HepG2 (cell line): ENCODE measurements around the gene SLC2A11. TPM values are rescaled to one million over a fixed set of nuclear protein-coding genes. Genes with fewer than 3 reads are reported as not detected.

ENCODE experiments used
- BHLHE40 ChIP-seq: IDR thresholded peaks from 2 replicates; pipeline ENCODE4 v1.6.1; 2011; ENCODE audit warnings: low read length, improper control_type of control experiment
- IRX3 ChIP-seq: sonication (generic); formaldehyde crosslinking; IDR thresholded peaks from 2 replicates; pipeline ENCODE4 v1.8.1; 2023; ENCODE audit warnings: mild to moderate bottlenecking, low read depth, missing genetic modification reagents, borderline replicate concordance
- KLF9 ChIP-seq: IDR thresholded peaks from 2 replicates; pipeline ENCODE4 v1.6.1; 2016; ENCODE audit warnings: low read depth
- NFE2L2 ChIP-seq: fragments of 150-350 bp; IDR thresholded peaks from 2 replicates; pipeline ENCODE4 v1.6.1; 2014; ENCODE audit warnings: low read length
- POLR2G ChIP-seq: fragments of 200-400 bp; formaldehyde crosslinking; IDR thresholded peaks from 2 replicates; pipeline ENCODE4 v1.6.1; 2018; ENCODE audit warnings: mild to moderate bottlenecking, low read depth, low read length, moderate library complexity
- RAD21 ChIP-seq: fragments of 450-650 bp; formaldehyde crosslinking; IDR thresholded peaks from 2 replicates; pipeline ENCODE4 v1.5.0; 2020; ENCODE audit warnings: mild to moderate bottlenecking
- SATB2 ChIP-seq: sonication (generic); formaldehyde crosslinking; IDR thresholded peaks from 2 replicates; pipeline ENCODE4 v1.5.0; 2020; ENCODE audit warnings: missing genetic modification reagents
- SMARCC2 ChIP-seq: fragments of 450-650 bp; IDR thresholded peaks from 2 replicates; pipeline ENCODE4 v1.6.1; 2017; ENCODE audit warnings: antibody characterized with exemption, mild to moderate bottlenecking
- ZFP90 ChIP-seq: sonication (generic); formaldehyde crosslinking; IDR thresholded peaks from 2 replicates; pipeline ENCODE4 v1.8.0; 2022; ENCODE audit warnings: missing genetic modification reagents, mild to moderate bottlenecking, inconsistent platforms, borderline replicate concordance
- ZNF10 ChIP-seq: sonication (generic); formaldehyde crosslinking; IDR thresholded peaks from 2 replicates; pipeline ENCODE4 v1.4.0; 2020; ENCODE audit warnings: mild to moderate bottlenecking, low read depth, missing genetic modification reagents, borderline replicate concordance
- ZNF501 ChIP-seq: sonication (generic); formaldehyde crosslinking; IDR thresholded peaks from 2 replicates; pipeline ENCODE4 v1.5.1; 2020; ENCODE audit warnings: mild to moderate bottlenecking, moderate library complexity, missing genetic modification reagents
- ZNF720 ChIP-seq: sonication (generic); formaldehyde crosslinking; IDR thresholded peaks from 2 replicates; pipeline ENCODE4 v1.4.0; 2020; ENCODE audit warnings: missing genetic modification reagents
- ZNF749 ChIP-seq: sonication (generic); formaldehyde crosslinking; IDR thresholded peaks from 2 replicates; pipeline ENCODE4 v1.8.0; 2022; ENCODE audit warnings: mild to moderate bottlenecking, missing genetic modification reagents, moderate library complexity, borderline replicate concordance
- polyA plus RNA-seq, 8 experiments: library from polyadenylated mRNA; depleted of rRNA in 3 of 8; stranded (reverse) in 7 of 8; unstranded in 1 of 8; fragments of >200 nt; fragmentation: Illumina TruSeq in 4 of 8; extraction: Trizol in 4 of 8; gene quantifications; 2 replicates each; pipeline versions ENCODE4 v1.2.1 to v1.2.3, GENCODE V29; 2011 to 2016; ENCODE audit warnings: low read depth in 4 of 8, missing spikeins in 1 of 8, mixed read lengths in 1 of 8; ENCODE audit not compliant: insufficient read depth in 1 of 8
- total RNA-seq, 5 experiments: library from RNA; depleted of rRNA; stranded (reverse); fragments of >200 nt; fragmentation: Illumina TruSeq; extraction: Trizol; gene quantifications; 2 replicates each; pipeline ENCODE4 v1.2.3, GENCODE V29; 2016; ENCODE audit warnings: low read depth in 1 of 5
- TF ChIP-seq, protein P1 (sequence below): sonication (generic); formaldehyde crosslinking; IDR thresholded peaks from 2 replicates; pipeline ENCODE4 v1.4.0; 2020; ENCODE audit warnings: missing genetic modification reagents
- TF ChIP-seq, protein P2 (sequence below): sonication (generic); formaldehyde crosslinking; IDR thresholded peaks from 2 replicates; pipeline ENCODE4 v1.5.0; 2020; ENCODE audit warnings: missing genetic modification reagents
- TF ChIP-seq, protein P3 (sequence below): sonication (generic); formaldehyde crosslinking; IDR thresholded peaks from 2 replicates; pipeline ENCODE4 v1.4.0; 2020; ENCODE audit warnings: mild to moderate bottlenecking, low read depth, missing genetic modification reagents
- TF ChIP-seq, protein P4 (sequence below): sonication (generic); formaldehyde crosslinking; IDR thresholded peaks from 2 replicates; pipeline ENCODE4 v1.5.1; 2020; ENCODE audit warnings: missing genetic modification reagents, mild to moderate bottlenecking, borderline replicate concordance

Gene SLC2A11
- total and polyA plus RNA-seq, 2 of the 13 experiments (the other 11 are each of a cell fraction or from before 2014, with no cell fraction given): 15.2 to 15.4 TPM

DNA sequence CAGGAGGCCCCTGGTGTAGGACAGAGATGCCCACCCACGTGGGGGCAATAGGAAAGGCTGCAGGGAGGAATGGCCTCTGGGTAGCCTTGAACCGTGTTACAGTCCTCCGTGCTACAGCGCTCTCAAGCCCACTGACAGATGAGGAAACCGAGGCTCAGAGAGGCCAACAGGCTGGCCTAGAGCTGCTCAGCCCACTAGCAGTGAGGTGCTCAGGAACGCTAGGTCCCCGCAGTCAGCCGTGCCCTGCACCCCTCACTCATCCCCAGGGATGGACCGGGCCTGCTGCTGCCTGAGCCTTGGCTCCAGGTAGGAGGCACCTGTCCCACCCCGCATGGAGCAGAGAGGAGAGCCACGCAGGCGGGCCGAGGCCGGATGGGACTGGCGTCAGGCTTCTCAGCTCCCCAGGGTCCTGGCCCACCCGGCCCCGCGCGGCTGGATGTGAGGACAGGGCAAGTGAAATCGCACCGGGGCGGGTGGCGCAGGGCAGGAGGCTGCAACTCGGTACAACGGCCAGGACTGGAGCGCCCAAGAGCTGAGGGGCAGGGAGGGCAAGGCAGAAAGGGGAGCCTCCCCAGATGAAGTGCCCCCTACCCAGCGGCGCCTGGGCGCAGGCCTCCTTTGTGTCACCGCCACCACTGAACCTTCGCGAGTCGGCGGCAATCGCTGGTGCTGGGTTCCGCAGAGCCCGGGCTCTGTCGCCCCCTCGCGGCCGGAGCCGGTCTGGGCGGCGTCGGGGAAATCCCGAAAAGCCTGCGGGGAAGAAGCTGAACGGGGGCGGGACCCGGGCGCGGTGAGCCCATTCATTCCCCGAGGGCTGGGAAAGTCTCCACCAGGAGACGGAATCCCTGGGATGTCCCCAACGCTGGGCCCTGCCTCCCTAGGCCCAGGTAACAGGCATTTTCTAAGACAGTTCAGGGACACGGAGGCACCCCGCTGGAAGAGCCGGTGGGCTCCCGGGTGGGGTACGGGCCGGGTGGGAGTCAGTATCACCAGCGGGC, 8.4 kb upstream of the SLC2A11 start (continued):
- TF ChIP-seq, protein P1, sequence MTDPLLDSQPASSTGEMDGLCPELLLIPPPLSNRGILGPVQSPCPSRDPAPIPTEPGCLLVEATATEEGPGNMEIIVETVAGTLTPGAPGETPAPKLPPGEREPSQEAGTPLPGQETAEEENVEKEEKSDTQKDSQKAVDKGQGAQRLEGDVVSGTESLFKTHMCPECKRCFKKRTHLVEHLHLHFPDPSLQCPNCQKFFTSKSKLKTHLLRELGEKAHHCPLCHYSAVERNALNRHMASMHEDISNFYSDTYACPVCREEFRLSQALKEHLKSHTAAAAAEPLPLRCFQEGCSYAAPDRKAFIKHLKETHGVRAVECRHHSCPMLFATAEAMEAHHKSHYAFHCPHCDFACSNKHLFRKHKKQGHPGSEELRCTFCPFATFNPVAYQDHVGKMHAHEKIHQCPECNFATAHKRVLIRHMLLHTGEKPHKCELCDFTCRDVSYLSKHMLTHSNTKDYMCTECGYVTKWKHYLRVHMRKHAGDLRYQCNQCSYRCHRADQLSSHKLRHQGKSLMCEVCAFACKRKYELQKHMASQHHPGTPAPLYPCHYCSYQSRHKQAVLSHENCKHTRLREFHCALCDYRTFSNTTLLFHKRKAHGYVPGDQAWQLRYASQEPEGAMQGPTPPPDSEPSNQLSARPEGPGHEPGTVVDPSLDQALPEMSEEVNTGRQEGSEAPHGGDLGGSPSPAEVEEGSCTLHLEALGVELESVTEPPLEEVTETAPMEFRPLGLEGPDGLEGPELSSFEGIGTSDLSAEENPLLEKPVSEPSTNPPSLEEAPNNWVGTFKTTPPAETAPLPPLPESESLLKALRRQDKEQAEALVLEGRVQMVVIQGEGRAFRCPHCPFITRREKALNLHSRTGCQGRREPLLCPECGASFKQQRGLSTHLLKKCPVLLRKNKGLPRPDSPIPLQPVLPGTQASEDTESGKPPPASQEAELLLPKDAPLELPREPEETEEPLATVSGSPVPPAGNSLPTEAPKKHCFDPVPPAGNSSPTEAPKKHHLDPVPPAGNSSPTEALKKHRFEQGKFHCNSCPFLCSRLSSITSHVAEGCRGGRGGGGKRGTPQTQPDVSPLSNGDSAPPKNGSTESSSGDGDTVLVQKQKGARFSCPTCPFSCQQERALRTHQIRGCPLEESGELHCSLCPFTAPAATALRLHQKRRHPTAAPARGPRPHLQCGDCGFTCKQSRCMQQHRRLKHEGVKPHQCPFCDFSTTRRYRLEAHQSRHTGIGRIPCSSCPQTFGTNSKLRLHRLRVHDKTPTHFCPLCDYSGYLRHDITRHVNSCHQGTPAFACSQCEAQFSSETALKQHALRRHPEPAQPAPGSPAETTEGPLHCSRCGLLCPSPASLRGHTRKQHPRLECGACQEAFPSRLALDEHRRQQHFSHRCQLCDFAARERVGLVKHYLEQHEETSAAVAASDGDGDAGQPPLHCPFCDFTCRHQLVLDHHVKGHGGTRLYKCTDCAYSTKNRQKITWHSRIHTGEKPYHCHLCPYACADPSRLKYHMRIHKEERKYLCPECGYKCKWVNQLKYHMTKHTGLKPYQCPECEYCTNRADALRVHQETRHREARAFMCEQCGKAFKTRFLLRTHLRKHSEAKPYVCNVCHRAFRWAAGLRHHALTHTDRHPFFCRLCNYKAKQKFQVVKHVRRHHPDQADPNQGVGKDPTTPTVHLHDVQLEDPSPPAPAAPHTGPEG (CRISPR knock-in tag): no peak
- TF ChIP-seq ZFP90 (CRISPR knock-in tag) (peak; percentile 35; the same call in 1 of the 2 replicates), POLR2G (no peak), KLF9 (CRISPR knock-in tag) (peak; percentile 52; the same call in 1 of the 2 replicates), IRX3 (CRISPR knock-in tag) (no peak), ZNF10 (CRISPR knock-in tag) (no peak), SATB2 (CRISPR knock-in tag) (no peak), ZNF749 (no peak), ZNF720 (CRISPR knock-in tag) (no peak), ZNF501 (CRISPR knock-in tag) (peak; percentile 75; the same call in 1 of the 2 replicates), NFE2L2 (no peak), BHLHE40 (no peak), SMARCC2 (no peak), RAD21 (CRISPR knock-in tag) (peak; percentile 99)
- TF ChIP-seq, protein P2, sequence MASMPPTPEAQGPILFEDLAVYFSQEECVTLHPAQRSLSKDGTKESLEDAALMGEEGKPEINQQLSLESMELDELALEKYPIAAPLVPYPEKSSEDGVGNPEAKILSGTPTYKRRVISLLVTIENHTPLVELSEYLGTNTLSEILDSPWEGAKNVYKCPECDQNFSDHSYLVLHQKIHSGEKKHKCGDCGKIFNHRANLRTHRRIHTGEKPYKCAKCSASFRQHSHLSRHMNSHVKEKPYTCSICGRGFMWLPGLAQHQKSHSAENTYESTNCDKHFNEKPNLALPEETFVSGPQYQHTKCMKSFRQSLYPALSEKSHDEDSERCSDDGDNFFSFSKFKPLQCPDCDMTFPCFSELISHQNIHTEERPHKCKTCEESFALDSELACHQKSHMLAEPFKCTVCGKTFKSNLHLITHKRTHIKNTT (CRISPR knock-in tag): no peak
- TF ChIP-seq, protein P3, sequence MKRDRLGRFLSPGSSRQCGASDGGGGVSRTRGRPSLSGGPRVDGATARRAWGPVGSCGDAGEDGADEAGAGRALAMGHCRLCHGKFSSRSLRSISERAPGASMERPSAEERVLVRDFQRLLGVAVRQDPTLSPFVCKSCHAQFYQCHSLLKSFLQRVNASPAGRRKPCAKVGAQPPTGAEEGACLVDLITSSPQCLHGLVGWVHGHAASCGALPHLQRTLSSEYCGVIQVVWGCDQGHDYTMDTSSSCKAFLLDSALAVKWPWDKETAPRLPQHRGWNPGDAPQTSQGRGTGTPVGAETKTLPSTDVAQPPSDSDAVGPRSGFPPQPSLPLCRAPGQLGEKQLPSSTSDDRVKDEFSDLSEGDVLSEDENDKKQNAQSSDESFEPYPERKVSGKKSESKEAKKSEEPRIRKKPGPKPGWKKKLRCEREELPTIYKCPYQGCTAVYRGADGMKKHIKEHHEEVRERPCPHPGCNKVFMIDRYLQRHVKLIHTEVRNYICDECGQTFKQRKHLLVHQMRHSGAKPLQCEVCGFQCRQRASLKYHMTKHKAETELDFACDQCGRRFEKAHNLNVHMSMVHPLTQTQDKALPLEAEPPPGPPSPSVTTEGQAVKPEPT (CRISPR knock-in tag): no peak
- TF ChIP-seq, protein P4, sequence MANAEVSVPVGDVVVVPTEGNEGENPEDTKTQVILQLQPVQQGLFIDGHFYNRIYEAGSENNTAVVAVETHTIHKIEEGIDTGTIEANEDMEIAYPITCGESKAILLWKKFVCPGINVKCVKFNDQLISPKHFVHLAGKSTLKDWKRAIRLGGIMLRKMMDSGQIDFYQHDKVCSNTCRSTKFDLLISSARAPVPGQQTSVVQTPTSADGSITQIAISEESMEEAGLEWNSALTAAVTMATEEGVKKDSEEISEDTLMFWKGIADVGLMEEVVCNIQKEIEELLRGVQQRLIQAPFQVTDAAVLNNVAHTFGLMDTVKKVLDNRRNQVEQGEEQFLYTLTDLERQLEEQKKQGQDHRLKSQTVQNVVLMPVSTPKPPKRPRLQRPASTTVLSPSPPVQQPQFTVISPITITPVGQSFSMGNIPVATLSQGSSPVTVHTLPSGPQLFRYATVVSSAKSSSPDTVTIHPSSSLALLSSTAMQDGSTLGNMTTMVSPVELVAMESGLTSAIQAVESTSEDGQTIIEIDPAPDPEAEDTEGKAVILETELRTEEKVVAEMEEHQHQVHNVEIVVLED (CRISPR knock-in tag): peak; percentile 33; the same call in 1 of the 2 replicates
